GM19324 (cell line): ENCODE results near the gene CMBL.

Source experiments
- ATAC-seq: cut with Tn5 transposase; IDR thresholded peaks from one replicate; pipeline ENCODE4 v1.9.1; 2021; ENCODE audit warnings: mild to moderate bottlenecking, moderate library complexity; ENCODE audit not compliant: unreplicated experiment, low FRiP score

Gene CMBL

DNA sequence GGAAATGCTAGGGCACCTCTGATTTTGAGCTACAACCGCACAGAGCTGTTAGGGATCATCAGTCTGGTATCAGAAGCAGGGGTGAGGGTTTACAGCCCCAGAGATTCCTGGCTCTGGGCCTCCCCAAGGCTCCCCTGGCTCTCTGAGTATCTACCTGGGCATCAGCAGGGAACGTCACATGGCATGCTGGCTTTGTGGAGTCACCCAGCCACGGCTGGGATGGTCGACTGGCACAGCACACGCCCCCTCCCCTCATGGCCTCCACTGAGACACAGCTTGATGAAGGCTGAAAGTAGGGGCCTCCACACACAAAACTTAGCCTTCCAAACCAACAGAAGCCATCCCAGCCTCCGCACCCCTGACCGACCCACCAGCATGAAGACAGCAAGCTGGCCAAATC lies 74.7 kb downstream of the CMBL start:
- ATAC-seq: no peak

DNA sequence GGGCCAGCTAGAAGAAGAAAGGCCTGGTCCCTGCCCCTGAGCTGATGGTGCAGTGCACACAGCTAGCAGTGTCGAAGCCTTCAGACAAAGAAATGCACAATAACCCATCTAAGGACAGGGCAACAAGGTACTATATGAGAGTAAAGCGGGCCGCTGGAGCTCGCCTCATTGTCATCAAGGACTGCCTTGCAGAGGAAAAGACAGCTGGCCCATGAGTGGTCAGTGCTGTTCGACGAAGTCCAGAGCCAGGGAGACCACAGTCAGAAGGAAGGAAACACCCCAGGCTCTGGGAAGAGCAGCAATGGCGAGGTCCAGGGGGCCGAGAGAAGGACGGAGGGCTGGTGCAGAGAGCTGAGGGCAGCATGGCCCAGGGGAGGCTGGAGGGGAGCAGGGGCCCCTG lies 75.3 kb downstream of the CMBL start:
- no peak for ATAC-seq

DNA sequence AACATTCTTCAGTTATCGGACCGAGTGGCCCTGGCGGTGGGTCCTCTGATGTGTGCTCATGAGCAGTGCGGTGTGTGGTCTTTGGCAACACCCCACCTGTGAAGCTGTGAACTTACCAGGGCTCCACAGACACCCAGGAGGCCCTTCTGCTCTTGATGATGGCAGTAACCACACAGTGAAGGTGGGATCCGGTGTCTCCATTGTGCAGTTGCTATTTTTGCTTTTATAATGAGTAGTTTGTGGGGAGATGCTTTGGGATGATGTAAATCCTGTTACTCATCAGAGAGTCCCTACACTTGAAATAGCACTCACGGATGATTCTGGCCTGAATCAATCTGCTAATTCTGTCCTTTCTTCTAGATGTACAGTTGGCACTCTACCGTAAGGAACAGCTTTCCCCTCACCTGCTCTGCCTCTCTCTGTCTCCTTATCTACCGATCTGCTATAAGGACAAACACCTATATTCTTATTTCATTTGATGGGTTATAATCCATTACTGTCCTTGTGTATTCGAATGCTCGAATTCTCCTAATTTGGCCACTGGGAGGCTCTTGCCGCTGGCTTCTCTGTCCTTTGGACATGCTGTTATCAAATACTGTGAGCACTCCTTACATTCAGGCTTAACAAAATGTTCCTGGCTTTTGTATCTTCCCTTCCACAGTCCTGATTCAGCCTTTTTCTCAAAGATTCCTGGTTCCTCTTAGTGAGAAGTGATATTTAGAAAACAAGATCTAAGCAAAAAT lies 78.2 kb downstream of the CMBL start:
- no peak for ATAC-seq

DNA sequence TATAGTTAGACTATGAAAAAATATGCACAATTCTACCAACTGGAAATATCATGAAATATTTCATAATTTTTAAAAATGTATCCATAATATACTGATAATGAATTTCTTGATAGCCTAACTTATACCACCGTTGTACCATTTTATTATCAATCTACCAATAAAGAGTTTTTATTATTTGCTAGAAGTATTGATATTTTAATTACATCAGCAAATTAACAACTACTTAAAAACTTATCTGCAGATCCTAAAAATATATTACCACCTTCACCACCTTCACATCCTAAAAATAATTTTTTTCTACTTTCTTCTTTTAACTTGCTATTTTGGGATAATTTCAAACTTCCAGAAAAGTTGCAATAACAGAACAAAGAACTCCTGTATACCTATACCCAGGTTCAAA lies 79.4 kb downstream of the CMBL start:
- ATAC-seq: no peak
